ENCODE data around the gene DLGAP1. TPM values are rescaled to one million over a fixed set of nuclear protein-coding genes. Genes with fewer than 3 reads are reported as not detected.

Gene DLGAP1
- total RNA-seq, 1 donor from 2014 or later = 3.2 TPM

DNA sequence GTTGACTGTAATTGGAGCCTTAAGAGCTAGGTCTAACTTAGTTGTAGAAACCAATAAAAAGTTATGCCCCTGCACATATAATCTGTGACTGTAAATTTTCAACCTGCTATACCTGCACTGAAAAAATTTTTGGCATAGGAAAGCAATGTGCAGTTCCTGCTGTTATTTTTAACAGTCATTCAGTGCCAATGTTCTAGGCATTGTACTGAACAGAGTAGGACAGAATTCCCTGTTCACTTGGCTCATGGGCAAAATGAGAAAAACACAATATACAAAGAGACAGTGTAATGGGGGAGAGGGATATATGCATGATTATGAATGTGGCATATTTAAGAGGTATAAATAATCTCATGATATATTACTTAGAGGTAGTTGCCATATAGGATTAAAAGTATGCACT, 547.2 kb downstream of the DLGAP1 start:
- H3K9me3 ChIP-seq = no peaks in the 10 kb centered on the region
- TF ChIP-seq POLR2AphosphoS5 (IDR thresholded peaks at IDR 0.05; ENCODE audit: insufficient read depth in 1 of 2, low read depth in 1 of 2) = no peak
- no peak for TF ChIP-seq POLR2A (IDR thresholded peaks at IDR 0.05)
- TF ChIP-seq, protein P1, sequence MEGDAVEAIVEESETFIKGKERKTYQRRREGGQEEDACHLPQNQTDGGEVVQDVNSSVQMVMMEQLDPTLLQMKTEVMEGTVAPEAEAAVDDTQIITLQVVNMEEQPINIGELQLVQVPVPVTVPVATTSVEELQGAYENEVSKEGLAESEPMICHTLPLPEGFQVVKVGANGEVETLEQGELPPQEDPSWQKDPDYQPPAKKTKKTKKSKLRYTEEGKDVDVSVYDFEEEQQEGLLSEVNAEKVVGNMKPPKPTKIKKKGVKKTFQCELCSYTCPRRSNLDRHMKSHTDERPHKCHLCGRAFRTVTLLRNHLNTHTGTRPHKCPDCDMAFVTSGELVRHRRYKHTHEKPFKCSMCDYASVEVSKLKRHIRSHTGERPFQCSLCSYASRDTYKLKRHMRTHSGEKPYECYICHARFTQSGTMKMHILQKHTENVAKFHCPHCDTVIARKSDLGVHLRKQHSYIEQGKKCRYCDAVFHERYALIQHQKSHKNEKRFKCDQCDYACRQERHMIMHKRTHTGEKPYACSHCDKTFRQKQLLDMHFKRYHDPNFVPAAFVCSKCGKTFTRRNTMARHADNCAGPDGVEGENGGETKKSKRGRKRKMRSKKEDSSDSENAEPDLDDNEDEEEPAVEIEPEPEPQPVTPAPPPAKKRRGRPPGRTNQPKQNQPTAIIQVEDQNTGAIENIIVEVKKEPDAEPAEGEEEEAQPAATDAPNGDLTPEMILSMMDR (IDR thresholded peaks at IDR 0.05) = no peak
- no peak overlapping the region for H3K4me3 ChIP-seq
- intact Hi-C loops (cut with DNase I) = no loop called here
- H3K27me3 ChIP-seq = no peaks in the 10 kb centered on the region
- H3K4me1 ChIP-seq = no peaks in the 10 kb centered on the region
- no peak for DNase-seq (ENCODE audit: extremely low spot score in 2 of 2)
- no peaks in the 10 kb centered on the region for H3K36me3 ChIP-seq
- H3K27ac ChIP-seq = no peak overlapping the region

DNA sequence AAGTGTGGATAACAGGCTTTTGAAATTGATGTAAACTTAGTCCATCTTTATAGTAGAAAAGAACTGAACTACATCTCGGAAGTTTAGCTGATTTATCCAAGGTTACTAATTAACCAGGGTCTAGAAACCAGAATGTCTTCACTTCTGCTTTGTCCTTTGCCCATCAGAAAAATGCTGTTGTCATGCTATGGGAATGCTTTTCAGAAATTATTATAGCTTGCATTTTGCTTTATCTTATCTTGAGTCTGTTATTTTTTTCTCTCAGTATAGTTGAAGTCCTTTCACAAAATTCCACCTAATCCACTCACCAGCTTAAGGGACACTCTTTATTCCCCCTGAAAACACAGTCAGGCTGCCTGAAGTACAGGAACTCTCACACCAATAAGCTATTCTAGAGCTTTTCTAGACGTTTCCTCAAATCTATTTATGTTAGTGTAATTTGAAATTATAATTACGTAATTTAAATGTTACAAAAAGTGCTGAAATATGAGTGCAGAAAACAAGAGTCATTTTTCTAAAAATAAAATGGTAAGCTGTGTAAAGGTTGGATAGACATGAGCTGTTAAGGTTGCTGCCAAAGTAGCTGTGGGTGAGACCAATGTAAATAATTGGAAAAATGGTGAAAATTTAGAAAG, 548.9 kb downstream of the DLGAP1 start:
- no peaks in the 10 kb centered on the region for H3K27me3 ChIP-seq
- no peaks in the 10 kb centered on the region for H3K36me3 ChIP-seq
- H3K4me1 ChIP-seq = no peaks in the 10 kb centered on the region
- no peak overlapping the region for H3K4me3 ChIP-seq
- DNase-seq (ENCODE audit: extremely low spot score in 2 of 2) = no peak
- H3K27ac ChIP-seq = no peak overlapping the region
- intact Hi-C loops (cut with DNase I) = no loop called here
- TF ChIP-seq POLR2AphosphoS5 (IDR thresholded peaks at IDR 0.05; ENCODE audit: insufficient read depth in 1 of 2, low read depth in 1 of 2) (no peak), POLR2A (IDR thresholded peaks at IDR 0.05) (no peak)
- TF ChIP-seq, protein P1 (IDR thresholded peaks at IDR 0.05) = no peak
- H3K9me3 ChIP-seq = no peaks in the 10 kb centered on the region

DNA sequence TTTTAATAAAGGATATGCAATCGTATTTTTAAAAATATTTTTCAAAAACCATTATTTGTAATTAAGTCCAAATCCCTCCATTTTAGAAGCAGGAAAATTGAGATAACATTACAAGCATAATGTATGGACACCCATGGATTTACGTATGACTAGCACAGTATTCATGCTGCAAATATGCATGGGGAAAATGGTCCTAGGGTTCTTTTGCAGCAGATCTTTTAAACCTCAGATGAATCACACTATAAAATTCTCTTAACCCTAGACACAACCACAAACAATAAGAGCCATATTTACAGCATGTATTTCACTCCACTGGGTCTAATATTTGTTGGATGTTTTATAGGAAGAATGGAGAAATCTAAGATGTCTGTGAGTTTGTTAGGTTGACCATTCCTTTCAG, 551.8 kb downstream of the DLGAP1 start:
- intact Hi-C loops (cut with DNase I) = no loop called here
- Histone ChIP-seq H3K4me3 (no peak overlapping the region), H3K27me3 (no peaks in the 10 kb centered on the region), H3K9me3 (no peaks in the 10 kb centered on the region), H3K36me3 (no peaks in the 10 kb centered on the region), H3K4me1 (no peaks in the 10 kb centered on the region), H3K27ac (no peak overlapping the region)
- TF ChIP-seq POLR2AphosphoS5 (IDR thresholded peaks at IDR 0.05; ENCODE audit: insufficient read depth in 1 of 2, low read depth in 1 of 2) = no peak
- TF ChIP-seq POLR2A (IDR thresholded peaks at IDR 0.05) = no peak
- TF ChIP-seq, protein P1 (IDR thresholded peaks at IDR 0.05) = no peak
- no peak for DNase-seq (ENCODE audit: extremely low spot score in 2 of 2)

DNA sequence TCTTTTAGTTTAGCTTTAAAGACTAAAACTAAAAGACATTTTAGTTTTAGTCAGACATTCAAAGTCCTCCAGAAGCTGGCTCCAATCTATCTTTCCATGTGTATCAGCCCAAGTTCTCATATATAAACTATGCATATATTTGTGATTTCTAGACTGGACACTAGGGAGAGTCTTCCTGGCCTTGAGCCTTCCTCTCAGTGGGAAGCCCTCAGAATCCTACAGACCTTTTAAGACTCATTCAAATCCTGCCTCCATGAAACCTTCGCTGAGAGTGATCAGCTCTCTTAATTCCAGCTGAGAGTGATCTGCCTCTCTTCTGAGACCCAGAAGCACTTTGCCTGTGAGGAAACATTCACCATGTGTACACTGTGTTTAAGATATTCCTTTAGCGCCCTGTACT, 552.4 kb downstream of the DLGAP1 start:
- H3K4me1 ChIP-seq = no peaks in the 10 kb centered on the region
- no peaks in the 10 kb centered on the region for H3K9me3 ChIP-seq
- intact Hi-C loops (cut with DNase I) = no loop called here
- no peaks in the 10 kb centered on the region for H3K36me3 ChIP-seq
- no peak overlapping the region for H3K4me3 ChIP-seq
- H3K27me3 ChIP-seq = no peaks in the 10 kb centered on the region
- TF ChIP-seq, protein P1 (IDR thresholded peaks at IDR 0.05) = no peak
- TF ChIP-seq POLR2AphosphoS5 (IDR thresholded peaks at IDR 0.05; ENCODE audit: insufficient read depth in 1 of 2, low read depth in 1 of 2) = no peak
- TF ChIP-seq POLR2A (IDR thresholded peaks at IDR 0.05) = no peak
- no peak for DNase-seq (ENCODE audit: extremely low spot score in 2 of 2)
- no peak overlapping the region for H3K27ac ChIP-seq

DNA sequence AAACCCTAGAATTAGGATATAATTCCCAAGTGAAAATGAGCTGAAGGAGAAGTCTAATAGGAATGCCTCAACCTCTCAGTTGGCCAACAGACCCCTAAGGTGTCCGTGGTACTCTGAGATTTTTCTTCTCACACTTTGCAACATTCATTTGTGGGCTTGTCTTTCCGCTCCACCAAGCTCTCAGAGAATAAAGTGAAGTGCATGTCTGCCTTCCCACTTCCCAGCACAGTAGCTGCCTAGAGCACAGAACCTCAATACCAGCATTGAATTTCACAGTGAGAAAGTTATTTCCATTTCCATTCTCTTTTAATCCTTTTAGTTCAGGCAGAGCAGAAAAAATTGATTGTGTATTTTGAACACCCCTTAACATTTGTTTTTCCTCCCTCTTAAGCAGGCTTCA, 553.3 kb downstream of the DLGAP1 start:
- Histone ChIP-seq H3K9me3 (no peaks in the 10 kb centered on the region), H3K4me3 (no peak overlapping the region), H3K27me3 (no peaks in the 10 kb centered on the region), H3K27ac (no peak overlapping the region), H3K4me1 (no peaks in the 10 kb centered on the region), H3K36me3 (no peaks in the 10 kb centered on the region)
- TF ChIP-seq, protein P1 (IDR thresholded peaks at IDR 0.05) = no peak
- no peak for TF ChIP-seq POLR2A (IDR thresholded peaks at IDR 0.05)
- no peak for TF ChIP-seq POLR2AphosphoS5 (IDR thresholded peaks at IDR 0.05; ENCODE audit: insufficient read depth in 1 of 2, low read depth in 1 of 2)
- intact Hi-C loops (cut with DNase I) = no loop called here
- no peak for DNase-seq (ENCODE audit: extremely low spot score in 2 of 2)
